ENCODE results near the gene PSMC4. TPM values are rescaled to one million over a fixed set of nuclear protein-coding genes. Genes with fewer than 3 reads are reported as not detected.
A peak's percentile ranks its signal among the peaks of the same experiment; 100 is the strongest.

The PSMC4 gene
- 81.5 and 85.4 TPM in 2 replicates for total RNA-seq
- polyA plus RNA-seq: 94.7 and 99.3 TPM in 2 replicates

DNA sequence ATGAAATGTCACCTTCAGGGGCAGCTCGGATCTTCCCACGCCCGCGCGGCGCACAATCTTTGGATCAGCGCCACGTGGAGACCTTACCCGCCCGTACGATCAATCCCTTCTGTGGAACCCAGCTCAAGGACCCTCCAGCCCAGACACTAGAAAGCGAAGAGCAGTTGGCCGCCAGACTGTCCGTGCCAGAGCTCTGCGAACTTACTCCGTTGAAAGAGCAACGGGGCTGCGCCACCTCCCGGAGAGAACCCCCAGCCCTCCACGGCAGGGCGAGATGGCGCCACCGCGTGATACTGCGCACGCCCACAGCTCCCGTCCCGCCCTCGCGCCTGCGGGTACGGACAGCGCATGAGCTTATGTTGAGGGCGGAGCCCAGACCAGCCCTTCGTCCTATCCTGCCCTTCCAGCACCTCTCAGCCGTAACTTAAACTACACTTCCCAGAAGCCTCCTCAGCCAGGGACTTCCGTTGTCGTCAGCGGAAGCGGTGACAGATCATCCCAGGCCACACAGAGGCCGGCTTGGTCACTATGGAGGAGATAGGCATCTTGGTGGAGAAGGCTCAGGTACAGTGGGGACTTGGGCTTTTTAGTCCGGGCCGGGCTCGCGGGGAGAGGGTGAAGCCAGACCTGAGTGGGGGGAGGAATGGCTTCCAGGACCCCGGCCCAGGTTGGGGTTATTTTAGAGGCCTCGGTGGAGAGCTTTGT lies at the start of gene PSMC4:
Gene PSMC4, plus strand, starts transcription at position 491 of the 705 bp plus-strand sequence. Its CDS starts 38 bp downstream, at position 529.
- Histone ChIP-seq H3K4me2 (peak within 1 kb of the TSS; percentile 96), H3K27ac (peak within 1 kb of the TSS; percentile 82), H3K79me2 (peaks cover 31% of the 10 kb centered on the region), H3K36me3 (replicated peaks; ENCODE audit: insufficient read depth, low read depth) (no peaks in the 10 kb centered on the region), H3K27me3 (no peaks in the 10 kb centered on the region), H2AFZ (peak within 1 kb of the TSS; percentile 58), H3K9me3 (ENCODE audit: low read depth) (no peaks in the 10 kb centered on the region), H4K20me1 (ENCODE audit: insufficient read depth, poor library complexity, severe bottlenecking) (no peaks in the 10 kb centered on the region), H3K4me1 (ENCODE audit: insufficient read depth) (no peaks in the 10 kb centered on the region), H3K4me3 (peak within 1 kb of the TSS; percentile 39), H3K9me2 (replicated peaks; ENCODE audit: insufficient read depth) (no peaks in the 10 kb centered on the region)
- peak; percentile 99 for DNase-seq (ENCODE audit: low spot score)
- TF ChIP-seq EZH2phosphoT487 (IDR thresholded peaks at IDR 0.05; ENCODE audit: low read depth, severe bottlenecking, unreplicated experiment): no peak
- TF ChIP-seq, protein P1, sequence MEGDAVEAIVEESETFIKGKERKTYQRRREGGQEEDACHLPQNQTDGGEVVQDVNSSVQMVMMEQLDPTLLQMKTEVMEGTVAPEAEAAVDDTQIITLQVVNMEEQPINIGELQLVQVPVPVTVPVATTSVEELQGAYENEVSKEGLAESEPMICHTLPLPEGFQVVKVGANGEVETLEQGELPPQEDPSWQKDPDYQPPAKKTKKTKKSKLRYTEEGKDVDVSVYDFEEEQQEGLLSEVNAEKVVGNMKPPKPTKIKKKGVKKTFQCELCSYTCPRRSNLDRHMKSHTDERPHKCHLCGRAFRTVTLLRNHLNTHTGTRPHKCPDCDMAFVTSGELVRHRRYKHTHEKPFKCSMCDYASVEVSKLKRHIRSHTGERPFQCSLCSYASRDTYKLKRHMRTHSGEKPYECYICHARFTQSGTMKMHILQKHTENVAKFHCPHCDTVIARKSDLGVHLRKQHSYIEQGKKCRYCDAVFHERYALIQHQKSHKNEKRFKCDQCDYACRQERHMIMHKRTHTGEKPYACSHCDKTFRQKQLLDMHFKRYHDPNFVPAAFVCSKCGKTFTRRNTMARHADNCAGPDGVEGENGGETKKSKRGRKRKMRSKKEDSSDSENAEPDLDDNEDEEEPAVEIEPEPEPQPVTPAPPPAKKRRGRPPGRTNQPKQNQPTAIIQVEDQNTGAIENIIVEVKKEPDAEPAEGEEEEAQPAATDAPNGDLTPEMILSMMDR (IDR thresholded peaks at IDR 0.05; ENCODE audit: poor library complexity): peak; percentile 91
- 1% methylated on average over 45 of the region's 47 CpGs for WGBS (ENCODE audit: low lambda C conversion rate, missing lambda C conversion rate)

DNA sequence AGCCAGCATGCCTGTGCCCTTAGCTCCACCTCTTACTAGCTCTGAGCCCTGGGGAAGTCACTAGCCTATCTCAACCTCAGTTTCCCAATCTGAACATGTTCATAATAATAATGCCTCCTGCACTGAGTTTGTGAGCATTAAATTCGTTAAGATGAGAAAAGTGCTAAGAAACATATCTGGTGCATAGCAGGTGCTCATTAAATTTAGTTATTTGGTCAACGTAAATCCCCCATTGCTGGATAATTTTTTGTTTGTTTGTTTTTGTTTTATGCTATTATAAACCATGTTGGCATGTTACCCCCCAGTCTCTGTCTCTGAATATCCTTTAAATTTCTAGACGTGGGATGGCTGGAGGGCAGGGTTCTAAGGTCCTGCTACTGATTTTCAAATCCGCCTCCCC lies 47.1 kb upstream of the PSMC4 start:
- H4K20me1 ChIP-seq (ENCODE audit: insufficient read depth, poor library complexity, severe bottlenecking): no peaks in the 10 kb centered on the region
- no peaks in the 10 kb centered on the region for H3K79me2 ChIP-seq
- no peak overlapping the region for H3K4me2 ChIP-seq
- no peaks in the 10 kb centered on the region for H3K27me3 ChIP-seq
- H3K9me3 ChIP-seq (ENCODE audit: low read depth): no peaks in the 10 kb centered on the region
- TF ChIP-seq, protein P1 (IDR thresholded peaks at IDR 0.05; ENCODE audit: poor library complexity): no peak
- TF ChIP-seq EZH2phosphoT487 (IDR thresholded peaks at IDR 0.05; ENCODE audit: low read depth, severe bottlenecking, unreplicated experiment) (no peak), EZH2 (IDR thresholded peaks at IDR 0.05; ENCODE audit: borderline replicate concordance) (no peak)
- no peak overlapping the region for H2AFZ ChIP-seq
- H3K4me1 ChIP-seq (ENCODE audit: insufficient read depth): no peaks in the 10 kb centered on the region
- no peak for DNase-seq (ENCODE audit: low spot score)
- H3K4me3 ChIP-seq: no peak overlapping the region
- no peaks in the 10 kb centered on the region for H3K36me3 ChIP-seq (replicated peaks; ENCODE audit: insufficient read depth, low read depth)
- no peaks in the 10 kb centered on the region for H3K9me2 ChIP-seq (replicated peaks; ENCODE audit: insufficient read depth)
- H3K27ac ChIP-seq: no peak overlapping the region
- 80% methylated on average over 4 of the region's 4 CpGs for WGBS (ENCODE audit: low lambda C conversion rate, missing lambda C conversion rate)

DNA sequence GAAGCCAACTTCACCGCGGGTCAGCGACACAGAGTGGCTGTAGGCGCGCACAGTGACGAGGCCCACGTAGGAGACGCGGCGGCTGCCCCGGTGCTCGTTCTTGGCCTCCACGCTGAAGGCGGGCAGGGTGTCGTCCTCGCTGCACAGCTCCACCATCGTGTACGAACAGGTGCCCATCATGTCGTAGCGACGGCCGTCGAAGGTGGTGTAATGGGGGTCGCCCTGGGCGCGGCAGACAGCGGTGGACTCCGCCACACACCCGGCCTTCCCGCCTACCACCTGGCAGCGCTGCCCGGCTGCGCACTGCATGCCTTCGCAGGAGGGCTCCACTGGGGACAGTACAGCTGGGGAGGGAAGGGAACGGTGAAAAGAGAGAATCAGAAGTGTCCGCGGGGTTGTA lies 46.6 kb upstream of the PSMC4 start:
- H3K27ac ChIP-seq: no peak overlapping the region
- H3K9me3 ChIP-seq (ENCODE audit: low read depth): no peaks in the 10 kb centered on the region
- H3K4me1 ChIP-seq (ENCODE audit: insufficient read depth): no peaks in the 10 kb centered on the region
- WGBS (ENCODE audit: low lambda C conversion rate, missing lambda C conversion rate): over 99% methylated on average over 23 of the region's 37 CpGs
- no peaks in the 10 kb centered on the region for H3K79me2 ChIP-seq
- DNase-seq (ENCODE audit: low spot score): no peak
- no peaks in the 10 kb centered on the region for H3K36me3 ChIP-seq (replicated peaks; ENCODE audit: insufficient read depth, low read depth)
- TF ChIP-seq EZH2phosphoT487 (IDR thresholded peaks at IDR 0.05; ENCODE audit: low read depth, severe bottlenecking, unreplicated experiment) (no peak), EZH2 (IDR thresholded peaks at IDR 0.05; ENCODE audit: borderline replicate concordance) (no peak)
- TF ChIP-seq, protein P1 (IDR thresholded peaks at IDR 0.05; ENCODE audit: poor library complexity): no peak
- no peak overlapping the region for H2AFZ ChIP-seq
- no peaks in the 10 kb centered on the region for H3K27me3 ChIP-seq
- no peak overlapping the region for H3K4me3 ChIP-seq
- no peaks in the 10 kb centered on the region for H3K9me2 ChIP-seq (replicated peaks; ENCODE audit: insufficient read depth)
- no peak overlapping the region for H3K4me2 ChIP-seq
- H4K20me1 ChIP-seq (ENCODE audit: insufficient read depth, poor library complexity, severe bottlenecking): no peaks in the 10 kb centered on the region

Data from hepatocyte (in vitro differentiated cells).